HEK293T (cell line): ENCODE measurements around the gene NANOS1.

Experiments used
- CTCF ChIA-PET: fragments of 350-600 bp; formaldehyde crosslinking; extraction: SDS; loops from one replicate; lab custom pipeline; 2021; ENCODE audit warnings: antibody characterized with exemption, inconsistent platforms; lab: Yijun Ruan, JAX
- POLR2A ChIA-PET: fragments of 350-600 bp; formaldehyde crosslinking; extraction: SDS; loops from one replicate; lab custom pipeline; 2020; ENCODE audit warnings: antibody characterized with exemption, inconsistent platforms; lab: Yijun Ruan, JAX
- DNase-seq: peaks from one replicate; pipeline ENCODE4 v3.0.0; 2012; ENCODE audit warnings: mixed read lengths; ENCODE audit errors: extremely low spot score
- ARNT ChIP-seq: fragments of 450-650 bp; IDR thresholded peaks from 2 replicates; pipeline ENCODE4 v1.6.1; 2017; ENCODE audit warnings: mild to moderate bottlenecking
- BHLHE40 ChIP-seq: fragments of 450-650 bp; IDR thresholded peaks from 2 replicates; pipeline ENCODE4 v1.6.1; 2016; ENCODE audit warnings: mild to moderate bottlenecking, moderate library complexity, borderline replicate concordance
- CTBP1 ChIP-seq: fragments of 450-650 bp; IDR thresholded peaks from 2 replicates; pipeline ENCODE4 v1.6.1; 2016; ENCODE audit warnings: borderline replicate concordance
- ELF4 ChIP-seq: fragments of 450-650 bp; IDR thresholded peaks from 2 replicates; pipeline ENCODE4 v1.6.1; 2017; ENCODE audit warnings: antibody characterized with exemption
- FOXA1 ChIP-seq: fragments of 450-650 bp; IDR thresholded peaks from 2 replicates; pipeline ENCODE4 v1.6.1; 2016; ENCODE audit warnings: mild to moderate bottlenecking
- FOXK2 ChIP-seq: fragments of 450-650 bp; IDR thresholded peaks from 2 replicates; pipeline ENCODE4 v1.6.1; 2016; ENCODE audit warnings: mild to moderate bottlenecking
- FOXM1 ChIP-seq: fragments of 450-650 bp; IDR thresholded peaks from 2 replicates; pipeline ENCODE4 v1.6.1; 2017; ENCODE audit warnings: mild to moderate bottlenecking, borderline replicate concordance
- HDGF ChIP-seq: fragments of 450-650 bp; IDR thresholded peaks from 2 replicates; pipeline ENCODE4 v1.6.1; 2017; ENCODE audit warnings: antibody characterized with exemption, borderline replicate concordance
- L3MBTL2 ChIP-seq: fragments of 450-650 bp; conservative IDR thresholded peaks from 2 replicates; pipeline ENCODE4 v1.6.1; 2016; ENCODE audit warnings: mild to moderate bottlenecking
- LEF1 ChIP-seq: fragments of 450-650 bp; IDR thresholded peaks from 2 replicates; pipeline ENCODE4 v1.6.1; 2017; ENCODE audit warnings: mild to moderate bottlenecking, borderline replicate concordance
- NFRKB ChIP-seq: fragments of 450-650 bp; IDR thresholded peaks from 2 replicates; pipeline ENCODE4 v1.6.1; 2016; ENCODE audit warnings: mild to moderate bottlenecking, moderate library complexity
- PKNOX1 ChIP-seq: fragments of 450-650 bp; IDR thresholded peaks from 2 replicates; pipeline ENCODE4 v1.6.1; 2016
- SP1 ChIP-seq: fragments of 450-650 bp; IDR thresholded peaks from 2 replicates; pipeline ENCODE4 v1.6.1; 2017
- SUZ12 ChIP-seq: fragments of 450-650 bp; IDR thresholded peaks from 2 replicates; pipeline ENCODE4 v1.6.1; 2016; ENCODE audit warnings: mild to moderate bottlenecking
- TARDBP ChIP-seq: fragments of 450-650 bp; IDR thresholded peaks from 2 replicates; pipeline ENCODE4 v1.6.1; 2016
- ZNF384 ChIP-seq: fragments of 450-650 bp; IDR thresholded peaks from 2 replicates; pipeline ENCODE4 v1.6.1; 2016

NANOS1 gene

GRCh38 chr10:119028900-119029612 lies 458 bp upstream of the NANOS1 start:
- CTCF ChIA-PET: no interaction called here
- peak; percentile 96 for DNase-seq
- TF ChIP-seq HDGF: no peak
- TF ChIP-seq FOXM1: 0 out of 2 replicates have a peak, but pooled peaks have one; percentile 69
- POLR2A ChIA-PET: no interaction called here

- TF ChIP-seq HDGF (no peak), L3MBTL2 (no peak), CTBP1 (no peak), FOXA1 (no peak), SP1 (no peak), PKNOX1 (no peak), TARDBP (no peak)
- ChIA-PET CTCF (interaction anchor here (0.6 to 1.2 kb wide), 4 partner anchors 40 to 1555 kb away, joined by 3 to 8 read pairs (median 3); no protein-coding TSS in a partner anchor), POLR2A (interaction anchor here (0.7 kb wide), 1 partner anchor 9 kb away, joined by 3 read pairs; no protein-coding TSS in a partner anchor)
- DNase-seq: peak; percentile 72
These were observed 1.1 kb downstream of the NANOS1 start for GRCh38 chr10:119030421-119031250.

GRCh38 chr10:119031496-119032059 lies 2.1 kb downstream of the NANOS1 start:
- DNase-seq: no peak
- TF ChIP-seq BHLHE40: no peak
- no peak for TF ChIP-seq SUZ12
- TF ChIP-seq PKNOX1: no peak
- TF ChIP-seq ZNF384: no peak
- TF ChIP-seq SP1: no peak
- no peak for TF ChIP-seq FOXA1
- no peak for TF ChIP-seq FOXK2
- no peak for TF ChIP-seq ARNT
- no peak for TF ChIP-seq FOXM1
- no peak for TF ChIP-seq HDGF
- TF ChIP-seq ELF4: no peak
- TF ChIP-seq L3MBTL2: no peak
- no peak for TF ChIP-seq LEF1
- no peak for TF ChIP-seq TARDBP
- no peak for TF ChIP-seq CTBP1
- TF ChIP-seq NFRKB: no peak
- ChIA-PET CTCF (interaction anchor here (0.6 to 1.2 kb wide), 4 partner anchors 39 to 1556 kb away, joined by 3 to 8 read pairs (median 3); no protein-coding TSS in a partner anchor), POLR2A (no interaction called here)

GRCh38 chr10:119039161-119039560 lies 9.6 kb downstream of the NANOS1 start:
- ChIA-PET CTCF (no interaction called here), POLR2A (interaction anchor here (1.4 kb wide), 1 partner anchor 9 kb away, joined by 3 read pairs; no protein-coding TSS in a partner anchor)
- no peak for TF ChIP-seq L3MBTL2
- no peak for TF ChIP-seq BHLHE40
- no peak for TF ChIP-seq FOXA1
- TF ChIP-seq LEF1: no peak
- no peak for TF ChIP-seq NFRKB
- TF ChIP-seq FOXK2: no peak
- no peak for TF ChIP-seq ELF4
- TF ChIP-seq TARDBP: no peak
- no peak for TF ChIP-seq HDGF
- no peak for TF ChIP-seq CTBP1
- no peak for DNase-seq

- ChIA-PET POLR2A (no interaction called here), CTCF (no interaction called here)
- TF ChIP-seq HDGF (no peak), SUZ12 (no peak), BHLHE40 (no peak), ZNF384 (no peak), CTBP1 (no peak), L3MBTL2 (no peak), TARDBP (no peak), LEF1 (no peak), FOXM1 (no peak), ARNT (no peak), ELF4 (no peak), SP1 (no peak), NFRKB (no peak), FOXA1 (no peak), PKNOX1 (no peak)
- DNase-seq: no peak
These were observed 11.8 kb downstream of the NANOS1 start for GRCh38 chr10:119041326-119041725.
